IMR-90 (cell line): ENCODE data around the gene TUBA1B. TPM values are rescaled to one million over a fixed set of nuclear protein-coding genes. Genes with fewer than 3 reads are reported as not detected.

Source experiments
- ATAC-seq: fragments of 200-7000 bp; cut with Tn5 transposase; 2 replicates; pipeline ENCODE4 v1.9.1; 2020; ENCODE audit warnings: low read depth, mild to moderate bottlenecking, moderate library complexity
- BruUV-seq: library from RNA; stranded (reverse); fragments of 400-500 nt; replicated peaks from 2 replicates; lab custom pipeline; 2021; lab: Mats Ljungman, UMichigan
- CTCF ChIA-PET: fragments of 300-600 bp; formaldehyde crosslinking; extraction: SDS; loops from one replicate; lab custom pipeline; 2021; ENCODE audit warnings: antibody characterized with exemption; lab: Yijun Ruan, JAX
- POLR2A ChIA-PET: fragments of 300-600 bp; sonication (Branson Sonifier 250); formaldehyde crosslinking; loops from one replicate; lab custom pipeline; 2022; ENCODE audit warnings: antibody characterized with exemption; ENCODE audit not compliant: unreplicated experiment; lab: Charles Lee
- DNase-seq: peaks from one replicate; pipeline ENCODE4 v3.0.0; 2013
- H2AFZ ChIP-seq: replicated peaks from 2 replicates; pipeline ENCODE3; 2013; ENCODE audit warnings: low read length, mild to moderate bottlenecking; ENCODE audit not compliant: poor library complexity
- H2AK5ac ChIP-seq: 2 replicates; pipeline ENCODE4 v1.6.1; 2013; ENCODE audit warnings: low read depth, low read length, inconsistent platforms
- H2AK9ac ChIP-seq: replicated peaks from 2 replicates; pipeline ENCODE3; 2013; ENCODE audit warnings: mild to moderate bottlenecking, low read depth, low read length, moderate library complexity; ENCODE audit not compliant: poor library complexity
- H2BK120ac ChIP-seq: 2 replicates; pipeline ENCODE4 v1.6.1; 2013; ENCODE audit warnings: low read depth, low read length, inconsistent platforms
- H2BK15ac ChIP-seq: 3 replicates; pipeline ENCODE4 v1.6.1; 2013; ENCODE audit warnings: low read depth, low read length, inconsistent platforms
- H2BK20ac ChIP-seq: 2 replicates; pipeline ENCODE4 v1.6.1; 2013; ENCODE audit warnings: low read depth, mild to moderate bottlenecking, inconsistent platforms, low read length, moderate library complexity
- H2BK5ac ChIP-seq: 2 replicates; pipeline ENCODE4 v1.6.1; 2013; ENCODE audit warnings: mild to moderate bottlenecking, low read depth, low read length, inconsistent platforms; ENCODE audit not compliant: poor library complexity, severe bottlenecking
- H3K14ac ChIP-seq: replicated peaks from 2 replicates; pipeline ENCODE4 v1.6.1; 2013; ENCODE audit warnings: low read depth, low read length, inconsistent platforms
- H3K18ac ChIP-seq: 2 replicates; pipeline ENCODE4 v1.6.1; 2013; ENCODE audit warnings: low read depth, low read length, control low read depth
- H3K23ac ChIP-seq: 2 replicates; pipeline ENCODE4 v1.6.1; 2013; ENCODE audit warnings: low read depth, low read length, inconsistent platforms
- H3K27ac ChIP-seq: 2 replicates; pipeline ENCODE4 v1.5.1; 2013; ENCODE audit warnings: mild to moderate bottlenecking, control low read depth, low read length; ENCODE audit not compliant: insufficient read depth
- H3K27me3 ChIP-seq: 2 replicates; pipeline ENCODE4 v1.6.1; 2013; ENCODE audit warnings: low read length; ENCODE audit not compliant: control insufficient read depth, insufficient read depth
- H3K36me3 ChIP-seq: 2 replicates; pipeline ENCODE4 v1.6.1; 2013; ENCODE audit warnings: low read length, mixed read lengths; ENCODE audit not compliant: control insufficient read depth, insufficient read depth
- H3K4ac ChIP-seq: 2 replicates; pipeline ENCODE4 v1.6.1; 2013; ENCODE audit warnings: low read depth, low read length, inconsistent platforms
- H3K4me1 ChIP-seq: 2 replicates; pipeline ENCODE4 v1.6.1; 2013; ENCODE audit warnings: low read length, mixed read lengths; ENCODE audit not compliant: control insufficient read depth, insufficient read depth
- H3K4me2 ChIP-seq: 2 replicates; pipeline ENCODE4 v1.6.1; 2013; ENCODE audit warnings: low read depth, mild to moderate bottlenecking, control low read depth, low read length, moderate library complexity
- H3K4me3 ChIP-seq: 2 replicates; pipeline ENCODE4 v1.5.1; 2013; ENCODE audit warnings: low read depth, mild to moderate bottlenecking, control low read depth, low read length, moderate library complexity; ENCODE audit not compliant: insufficient read depth
- H3K56ac ChIP-seq: 2 replicates; pipeline ENCODE4 v1.6.1; 2013; ENCODE audit warnings: low read length, inconsistent platforms; ENCODE audit not compliant: insufficient read depth; ENCODE audit errors: extremely low read depth
- H3K79me1 ChIP-seq, 2 experiments: 2 replicates each; pipeline ENCODE4 v1.6.1; 2013; ENCODE audit warnings: low read length in 2 of 2, inconsistent platforms in 1 of 2, low read depth in 1 of 2
- H3K9ac ChIP-seq: 2 replicates; pipeline ENCODE4 v1.6.1; 2013; ENCODE audit warnings: low read depth, low read length, control low read depth
- H3K9me1 ChIP-seq: 2 replicates; pipeline ENCODE4 v1.6.1; 2013; ENCODE audit warnings: low read length, inconsistent platforms; ENCODE audit not compliant: insufficient read depth
- H3K9me3 ChIP-seq: 2 replicates; pipeline ENCODE4 v1.6.1; 2013; ENCODE audit warnings: low read length; ENCODE audit not compliant: control insufficient read depth, insufficient read depth
- H4K20me1 ChIP-seq: 2 replicates; pipeline ENCODE4 v1.6.1; 2013; ENCODE audit warnings: low read length, inconsistent platforms; ENCODE audit not compliant: insufficient read depth
- H4K5ac ChIP-seq: 2 replicates; pipeline ENCODE4 v1.6.1; 2013; ENCODE audit warnings: mild to moderate bottlenecking, low read depth, low read length, control low read depth
- H4K8ac ChIP-seq, 2 experiments: 2 replicates each; pipeline ENCODE4 v1.6.1; 2013; ENCODE audit warnings: low read depth in 2 of 2, low read length in 2 of 2, control low read depth in 1 of 2, inconsistent platforms in 1 of 2
- H4K91ac ChIP-seq: 2 replicates; pipeline ENCODE4 v1.6.1; 2013; ENCODE audit warnings: low read depth, low read length, inconsistent platforms; ENCODE audit not compliant: insufficient read depth
- BHLHE40 ChIP-seq: fragments of 150-350 bp; IDR thresholded peaks from 2 replicates; pipeline ENCODE4 v1.6.1; 2016; ENCODE audit warnings: mild to moderate bottlenecking, low read depth, low read length
- CEBPB ChIP-seq: IDR thresholded peaks from 2 replicates; pipeline ENCODE4 v1.6.1; 2012; ENCODE audit warnings: low read depth, low read length, improper control_type of control experiment
- CHD1 ChIP-seq: IDR thresholded peaks from 2 replicates; pipeline ENCODE4 v1.6.1; 2012; ENCODE audit warnings: low read depth, low read length, improper control_type of control experiment
- CTCF ChIP-seq: conservative IDR thresholded peaks from 2 replicates; pipeline ENCODE4 v1.5.1; 2012; ENCODE audit warnings: mild to moderate bottlenecking, low read depth, low read length, improper control_type of control experiment
- ELK1 ChIP-seq: fragments of 150-350 bp; IDR thresholded peaks from 2 replicates; pipeline ENCODE4 v1.6.1; 2016; ENCODE audit warnings: low read depth, mild to moderate bottlenecking, low read length, moderate library complexity, borderline replicate concordance
- FOS ChIP-seq: fragments of 150-350 bp; IDR thresholded peaks from 2 replicates; pipeline ENCODE4 v1.6.1; 2016; ENCODE audit warnings: low read depth, low read length
- MAFK ChIP-seq: IDR thresholded peaks from 2 replicates; pipeline ENCODE4 v1.6.1; 2012; ENCODE audit warnings: low read depth, low read length, improper control_type of control experiment
- MAZ ChIP-seq: IDR thresholded peaks from 2 replicates; pipeline ENCODE4 v1.6.1; 2012; ENCODE audit warnings: low read depth, mild to moderate bottlenecking, low read length, improper control_type of control experiment, moderate library complexity, borderline replicate concordance
- MXI1 ChIP-seq: IDR thresholded peaks from 2 replicates; pipeline ENCODE4 v1.6.1; 2012; ENCODE audit warnings: low read depth, mild to moderate bottlenecking, low read length, moderate library complexity, borderline replicate concordance
- NFE2L2 ChIP-seq: fragments of 150-350 bp; IDR thresholded peaks from 2 replicates; pipeline ENCODE4 v1.6.1; 2016; ENCODE audit warnings: low read depth, mild to moderate bottlenecking, low read length
- POLR2A ChIP-seq: IDR thresholded peaks from 2 replicates; pipeline ENCODE4 v1.6.1; 2012; ENCODE audit warnings: mild to moderate bottlenecking, low read depth, low read length
- RAD21 ChIP-seq: IDR thresholded peaks from 2 replicates; pipeline ENCODE4 v1.6.1; 2012; ENCODE audit warnings: low read length, improper control_type of control experiment
- RCOR1 ChIP-seq: IDR thresholded peaks from 2 replicates; pipeline ENCODE4 v1.6.1; 2012; ENCODE audit warnings: mild to moderate bottlenecking, low read length, improper control_type of control experiment; ENCODE audit not compliant: insufficient replicate concordance
- RFX5 ChIP-seq: IDR thresholded peaks from 2 replicates; pipeline ENCODE4 v1.8.0; 2012; ENCODE audit warnings: low read depth, mild to moderate bottlenecking, low read length, moderate library complexity
- SMC3 ChIP-seq: fragments of 150-350 bp; IDR thresholded peaks from 2 replicates; pipeline ENCODE4 v1.6.1; 2016; ENCODE audit warnings: low read depth, mild to moderate bottlenecking, antibody characterized with exemption, low read length, moderate library complexity
- USF2 ChIP-seq: fragments of 150-350 bp; IDR thresholded peaks from 2 replicates; pipeline ENCODE4 v1.6.1; 2017; ENCODE audit warnings: mild to moderate bottlenecking, antibody characterized with exemption, low read length, low read depth
- WGBS, 2 experiments: methylation state at CpG; one replicate each; pipeline versions ENCODE4 v1.1.5 to v1.1.7; 2013; ENCODE audit warnings: missing lambda C conversion rate in 2 of 2; ENCODE audit not compliant: insufficient read length in 1 of 2; ENCODE audit errors: extremely low coverage in 2 of 2; 5-methylcytosine and 5-hydroxymethylcytosine counted together
- dilution Hi-C: fragments of 300-500 bp; cut with HindIII; formaldehyde crosslinking; loops from one replicate; pipeline ENCODE4 v1.14.3; 2018; ENCODE audit warnings: low sequenced_read_pairs; ENCODE audit not compliant: unreplicated experiment
- in situ Hi-C: fragments of 300-500 bp; cut with MboI; formaldehyde crosslinking; loops from 3 replicates; pipeline ENCODE4 v1.14.3; 2019; ENCODE audit warnings: low sequenced_read_pairs, inconsistent platforms, mixed read lengths
- intact Hi-C: fragments of 100-400 bp; cut with micrococcal nuclease; formaldehyde crosslinking; loops from 2 replicates; pipeline ENCODE4 v1.10.0; 2022
- polyA plus RNA-seq, 3 experiments: library from polyadenylated mRNA; depleted of rRNA; stranded (reverse); fragments of >200 nt; gene quantifications; 2 replicates each; pipeline ENCODE4 v1.2.3, GENCODE V29; 2012; ENCODE audit warnings: low replicate concordance in 1 of 3
- total RNA-seq: library from RNA; depleted of rRNA; stranded (reverse); fragments of >200 nt; gene quantifications from 2 replicates; pipeline ENCODE4 v1.2.3, GENCODE V29; 2012

The TUBA1B gene
- total and polyA plus RNA-seq, 2 of the 4 experiments (the other 2 are of a cell fraction) = 4,221 to 5,195 TPM

GRCh38 chr12:49100380-49100779 is 30.8 kb downstream of the TUBA1B start:
- peaks cover 72% of the 10 kb centered on the region for H3K36me3 ChIP-seq
- H2BK20ac ChIP-seq = no peak overlapping the region
- H4K5ac ChIP-seq = no peak overlapping the region
- no peak overlapping the region for H3K14ac ChIP-seq
- no peak overlapping the region for H2AK5ac ChIP-seq
- H3K23ac ChIP-seq = no peak overlapping the region
- BruUV-seq = no TSS peak
- intact Hi-C loops = no loop called here
- peaks cover 27 to 30% of the 10 kb centered on the region in 2 experiments for H3K79me1 ChIP-seq
- ATAC-seq (no peak), DNase-seq (no peak)
- no peaks in the 10 kb centered on the region for H3K4me1 ChIP-seq
- H3K56ac ChIP-seq = no peak overlapping the region
- H3K27ac ChIP-seq = no peak overlapping the region
- POLR2A ChIA-PET = no interaction called here
- dilution Hi-C loops = no loop called here
- no peak overlapping the region for H2BK120ac ChIP-seq
- peaks cover 30% of the 10 kb centered on the region for H4K20me1 ChIP-seq
- CTCF ChIA-PET = interaction anchor here (1.0 to 1.8 kb wide), 2 partner anchors 10 to 12 kb away, joined by 4 read pairs; no protein-coding TSS in a partner anchor
- H4K91ac ChIP-seq = no peak overlapping the region
- H2BK15ac ChIP-seq = no peak overlapping the region
- TF ChIP-seq BHLHE40 = no peak
- TF ChIP-seq MAZ = no peak
- TF ChIP-seq CHD1 = no peak
- no peak for TF ChIP-seq CTCF
- no peak for TF ChIP-seq USF2
- no peak for TF ChIP-seq POLR2A
- TF ChIP-seq CEBPB = no peak
- TF ChIP-seq MXI1 = no peak
- TF ChIP-seq RFX5 = no peak
- no peak for TF ChIP-seq MAFK
- no peak for TF ChIP-seq ELK1
- TF ChIP-seq FOS = no peak
- no peak for TF ChIP-seq SMC3
- TF ChIP-seq NFE2L2 = no peak
- TF ChIP-seq RAD21 = no peak
- TF ChIP-seq RCOR1 = no peak
- H3K9me3 ChIP-seq = no peaks in the 10 kb centered on the region
- no peak overlapping the region for H3K18ac ChIP-seq
- H2AFZ ChIP-seq = no peak overlapping the region
- H3K4ac ChIP-seq = no peak overlapping the region
- no peaks in the 10 kb centered on the region for H3K27me3 ChIP-seq
- no peak overlapping the region for H2BK5ac ChIP-seq
- H3K4me2 ChIP-seq = no peak overlapping the region
- H3K4me3 ChIP-seq = no peak overlapping the region
- no peak overlapping the region for H4K8ac ChIP-seq
- in situ Hi-C loops = no loop called here
- H3K9me1 ChIP-seq = peaks cover 14% of the 10 kb centered on the region
- H3K9ac ChIP-seq = no peak overlapping the region
- WGBS, 2 experiments = no CpG with 5 or more reads among the region's 6 CpGs
- H2AK9ac ChIP-seq = no peak overlapping the region
